Prostate gland (tissue), 2 donors: ENCODE results near the gene ARHGEF3. TPM values are rescaled to one million over a fixed set of nuclear protein-coding genes. Genes with fewer than 3 reads are reported as not detected.

ENCODE experiments used
- DNase-seq: peaks from one replicate; pipeline ENCODE4 v3.0.0-alpha.2; 2019; ENCODE audit warnings: low spot score
- H3K27ac ChIP-seq, 2 donors: fragments of 200-600 bp; sonication (generic); 2 replicates each; pipeline ENCODE4 v1.5.1; 2017 to 2019
- H3K27me3 ChIP-seq: fragments of 200-600 bp; sonication (generic); replicated peaks from 2 replicates; pipeline ENCODE4 v1.5.1; 2019; ENCODE audit not compliant: insufficient read depth
- H3K36me3 ChIP-seq, 2 donors: fragments of 200-600 bp; sonication (generic); 1 replicate in 1 of 2; 2 replicates in 1 of 2; pipeline versions ENCODE4 v1.5.1 to v1.8.1; 2017 to 2019
- H3K4me1 ChIP-seq: fragments of 200-600 bp; sonication (generic); replicated peaks from 2 replicates; pipeline ENCODE4 v1.5.1; 2019
- H3K4me3 ChIP-seq, 2 donors: fragments of 200-600 bp; sonication (generic); 2 replicates each; pipeline ENCODE4 v1.5.1; 2017 to 2019
- H3K9me3 ChIP-seq: fragments of 200-600 bp; sonication (generic); 2 replicates; pipeline ENCODE4 v1.5.1; 2017
- POLR2A ChIP-seq: fragments of 450-650 bp; IDR thresholded peaks from one replicate; pipeline ENCODE4 v1.6.1; 2016; ENCODE audit warnings: antibody characterized with exemption, mild to moderate bottlenecking
- POLR2AphosphoS5 ChIP-seq: sonication (generic); formaldehyde crosslinking; IDR thresholded peaks from one replicate; pipeline ENCODE4 v1.6.1; 2017; ENCODE audit warnings: antibody characterized with exemption
- whole genome bisulfite sequencing: methylation state at CpG from one replicate; pipeline ENCODE4 v1.1.5; 2018; 5-methylcytosine and 5-hydroxymethylcytosine counted together
- intact Hi-C: fragments of 100-400 bp; cut with DNase I; formaldehyde crosslinking; loops from one replicate; pipeline ENCODE4 v1.14.2; 2022
- total RNA-seq, 2 donors: library from RNA; depleted of rRNA; stranded (reverse); fragments of >200 nt; gene quantifications; one replicate each; pipeline ENCODE4 v1.1.0, GENCODE V29; 2016
- TF ChIP-seq, protein P1 (sequence below), 4 experiments: fragments of 200-600 bp in 2 of 4; fragments of 450-650 bp in 2 of 4; sonication (generic) in 2 of 4; IDR thresholded peaks; 1 replicate in 3 of 4; 2 replicates in 1 of 4; pipeline ENCODE4 v1.5.1; 2016 to 2019; ENCODE audit warnings: antibody characterized with exemption in 4 of 4, mild to moderate bottlenecking in 2 of 4, moderate library complexity in 2 of 4

The ARHGEF3 gene
- total RNA-seq, 2 donors from 2014 or later, result 21.6 to 59.4 TPM

DNA sequence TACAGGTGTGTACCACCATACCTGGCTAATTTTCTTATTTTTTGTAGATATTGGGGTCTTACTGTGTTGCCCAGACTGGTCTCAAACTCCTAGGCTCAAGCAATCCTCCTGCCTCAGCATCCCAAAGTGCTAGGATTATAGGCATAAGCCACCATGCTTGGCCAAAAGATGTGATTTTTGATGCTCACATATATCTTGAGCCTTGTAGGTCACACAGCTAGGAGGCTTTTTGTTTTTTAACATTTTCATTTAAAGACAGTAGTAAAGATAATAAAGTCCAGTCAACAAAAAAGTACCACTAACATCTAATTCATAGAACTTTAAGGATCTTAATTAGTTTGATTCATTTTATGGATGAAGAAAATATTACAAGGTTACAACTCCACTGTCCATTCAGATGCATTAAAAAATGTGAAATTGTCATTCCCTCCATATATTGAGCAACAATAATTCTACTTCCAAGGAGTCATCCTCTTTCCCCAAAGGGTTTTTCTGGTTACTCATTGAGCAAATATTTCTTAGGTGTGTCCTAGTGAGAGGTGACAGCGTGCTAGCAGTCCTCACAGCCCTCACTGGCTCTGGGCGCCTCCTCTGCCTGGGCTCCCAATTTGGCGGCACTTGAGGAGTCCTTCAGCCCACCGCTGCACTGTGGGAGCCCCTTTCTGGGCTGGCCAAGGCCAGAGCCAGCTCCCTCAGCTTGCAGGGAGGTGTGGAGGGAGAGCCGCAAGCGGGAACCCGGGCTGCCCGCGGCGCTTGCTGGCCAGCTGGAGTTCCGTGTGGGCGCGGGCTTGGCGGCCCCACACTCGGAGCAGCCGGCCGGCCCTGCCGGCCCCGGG is 110.4 kb downstream of the ARHGEF3 start:
- WGBS, result 96% methylated on average over 13 of the region's 19 CpGs
- H3K4me1 ChIP-seq, result no peaks in the 10 kb centered on the region
- H3K9me3 ChIP-seq, result no peaks in the 10 kb centered on the region
- no peaks in the 10 kb centered on the region for H3K27me3 ChIP-seq
- intact Hi-C loops, result no loop called here
- H3K4me3 ChIP-seq, result no peak overlapping the region
- TF ChIP-seq POLR2AphosphoS5, result no peak
- TF ChIP-seq POLR2A, result no peak
- TF ChIP-seq, protein P1, sequence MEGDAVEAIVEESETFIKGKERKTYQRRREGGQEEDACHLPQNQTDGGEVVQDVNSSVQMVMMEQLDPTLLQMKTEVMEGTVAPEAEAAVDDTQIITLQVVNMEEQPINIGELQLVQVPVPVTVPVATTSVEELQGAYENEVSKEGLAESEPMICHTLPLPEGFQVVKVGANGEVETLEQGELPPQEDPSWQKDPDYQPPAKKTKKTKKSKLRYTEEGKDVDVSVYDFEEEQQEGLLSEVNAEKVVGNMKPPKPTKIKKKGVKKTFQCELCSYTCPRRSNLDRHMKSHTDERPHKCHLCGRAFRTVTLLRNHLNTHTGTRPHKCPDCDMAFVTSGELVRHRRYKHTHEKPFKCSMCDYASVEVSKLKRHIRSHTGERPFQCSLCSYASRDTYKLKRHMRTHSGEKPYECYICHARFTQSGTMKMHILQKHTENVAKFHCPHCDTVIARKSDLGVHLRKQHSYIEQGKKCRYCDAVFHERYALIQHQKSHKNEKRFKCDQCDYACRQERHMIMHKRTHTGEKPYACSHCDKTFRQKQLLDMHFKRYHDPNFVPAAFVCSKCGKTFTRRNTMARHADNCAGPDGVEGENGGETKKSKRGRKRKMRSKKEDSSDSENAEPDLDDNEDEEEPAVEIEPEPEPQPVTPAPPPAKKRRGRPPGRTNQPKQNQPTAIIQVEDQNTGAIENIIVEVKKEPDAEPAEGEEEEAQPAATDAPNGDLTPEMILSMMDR (IDR thresholded peaks at IDR 0.05), result no peak
- H3K27ac ChIP-seq, result no peak overlapping the region
- no peaks in the 10 kb centered on the region for H3K36me3 ChIP-seq
- no peak for DNase-seq

DNA sequence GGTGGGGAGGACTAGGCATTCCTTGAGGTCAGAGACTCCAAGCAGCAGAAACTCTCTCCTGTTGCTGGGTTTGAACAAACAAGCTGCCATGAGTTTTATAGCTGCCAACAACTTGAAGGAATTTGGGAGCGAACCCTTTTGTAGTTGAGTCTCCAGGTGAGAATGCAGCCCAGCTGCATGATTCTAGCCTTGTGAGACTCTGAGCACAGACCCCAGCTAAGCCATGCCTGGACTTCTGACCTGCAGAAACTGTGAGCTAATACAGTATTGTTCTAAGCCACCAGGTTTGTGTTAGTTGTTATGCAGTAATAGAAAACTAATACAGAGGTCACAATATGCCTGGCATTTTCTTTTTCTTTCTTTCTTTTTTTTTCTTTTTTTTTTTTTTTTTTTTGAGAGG is 112.4 kb downstream of the ARHGEF3 start:
- 100% methylated on average over 1 of the region's 1 CpG for WGBS
- no peak for DNase-seq

DNA sequence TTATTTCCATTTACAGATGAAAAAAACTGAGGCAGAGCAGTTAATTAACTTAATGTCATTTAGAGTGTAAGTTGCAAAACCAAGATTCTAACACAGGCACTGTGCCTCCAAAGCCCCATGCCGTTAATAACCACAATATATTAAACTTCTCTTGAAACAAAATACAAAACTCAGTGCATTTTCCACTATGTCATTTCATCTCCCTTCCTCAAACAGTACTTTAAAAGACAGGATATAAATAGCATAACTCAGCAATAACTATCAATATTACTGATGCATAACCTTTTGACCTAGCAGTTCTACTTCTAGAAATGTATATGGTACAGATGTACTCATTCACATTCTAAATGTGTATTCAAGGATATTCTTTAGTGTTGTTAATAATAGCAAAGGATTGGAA is 113.6 kb downstream of the ARHGEF3 start:
- intact Hi-C loops, result no loop called here
- WGBS, result 88% methylated on average over 1 of the region's 1 CpG
- DNase-seq, result no peak
- Histone ChIP-seq H3K4me3 (no peak overlapping the region), H3K27ac (no peak overlapping the region), H3K4me1 (no peaks in the 10 kb centered on the region), H3K27me3 (no peaks in the 10 kb centered on the region), H3K9me3 (no peaks in the 10 kb centered on the region), H3K36me3 (no peaks in the 10 kb centered on the region)
- TF ChIP-seq, protein P1 (IDR thresholded peaks at IDR 0.05), result no peak
- TF ChIP-seq POLR2AphosphoS5 (no peak), POLR2A (no peak)

More for the DNA sequence above, 112.4 kb downstream of the ARHGEF3 start:
- TF ChIP-seq, protein P1 (IDR thresholded peaks at IDR 0.05), result no peak
- no peak for TF ChIP-seq POLR2AphosphoS5
- TF ChIP-seq POLR2A, result no peak
- H3K27ac ChIP-seq, result no peak overlapping the region
- intact Hi-C loops, result no loop called here
- H3K27me3 ChIP-seq, result no peaks in the 10 kb centered on the region
- H3K4me1 ChIP-seq, result no peaks in the 10 kb centered on the region
- H3K36me3 ChIP-seq, result no peaks in the 10 kb centered on the region
- H3K9me3 ChIP-seq, result no peaks in the 10 kb centered on the region
- H3K4me3 ChIP-seq, result no peak overlapping the region

DNA sequence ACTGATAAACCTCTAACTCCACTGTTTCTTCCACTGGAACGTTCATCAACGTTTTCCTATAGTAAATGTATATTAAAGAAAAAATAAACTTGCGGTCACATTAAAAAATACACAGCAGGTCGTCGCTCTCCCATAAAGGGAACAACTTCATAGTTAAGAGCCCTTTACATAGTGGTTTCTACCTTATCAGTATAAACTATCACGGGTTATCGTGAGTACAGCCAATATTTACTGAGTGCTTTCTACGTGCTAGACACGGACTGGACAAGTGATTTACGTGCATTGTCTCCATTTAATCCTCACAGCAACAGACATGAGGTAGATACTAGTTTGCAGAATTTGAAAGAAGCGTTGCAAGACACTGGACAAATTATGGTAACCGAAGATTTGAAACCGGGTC is 117.7 kb downstream of the ARHGEF3 start:
- TF ChIP-seq, protein P1 (IDR thresholded peaks at IDR 0.05), result no peak
- TF ChIP-seq POLR2AphosphoS5, result peak; percentile 81
- Histone ChIP-seq H3K27ac (peak overlapping the region; percentile 98 to 99), H3K4me3 (no peak overlapping the region), H3K4me1 (peaks cover 3% of the 10 kb centered on the region), H3K9me3 (no peaks in the 10 kb centered on the region), H3K27me3 (no peaks in the 10 kb centered on the region), H3K36me3 (no peaks in the 10 kb centered on the region)
- intact Hi-C loops, result no loop called here
- 54% methylated on average over 13 of the region's 13 CpGs for WGBS
- DNase-seq, result peak; percentile 55
